Vagina (tissue), 2 donors: ENCODE results near the gene RNF133. TPM values are rescaled to one million over a fixed set of nuclear protein-coding genes. Genes with fewer than 3 reads are reported as not detected.

Experiments used
- DNase-seq, 2 donors: peaks; one replicate each; pipeline ENCODE4 v3.0.0-alpha.2; 2017; ENCODE audit errors: extremely low spot score in 2 of 2
- H3K27ac ChIP-seq: fragments of 200-600 bp; sonication (generic); one replicate; pipeline ENCODE4 v1.5.1; 2019
- H3K27me3 ChIP-seq: fragments of 200-600 bp; sonication (generic); one replicate; pipeline ENCODE4 v1.5.1; 2019
- H3K36me3 ChIP-seq, 2 donors: fragments of 200-600 bp; sonication (generic); one replicate each; pipeline ENCODE4 v1.5.1; 2017 to 2019
- H3K4me1 ChIP-seq: fragments of 200-600 bp; sonication (generic); one replicate; pipeline ENCODE4 v1.5.1; 2019
- H3K4me3 ChIP-seq, 2 donors: fragments of 200-600 bp; sonication (generic); 1 replicate in 1 of 2; 2 replicates in 1 of 2; pipeline ENCODE4 v1.5.1; 2016 to 2019
- H3K9me3 ChIP-seq: fragments of 200-600 bp; sonication (generic); one replicate; pipeline ENCODE4 v1.5.1; 2019
- POLR2A ChIP-seq, 2 donors: fragments of 450-650 bp; IDR thresholded peaks; one replicate each; pipeline ENCODE4 v1.6.1; 2017; ENCODE audit warnings: antibody characterized with exemption in 2 of 2, mild to moderate bottlenecking in 2 of 2, moderate library complexity in 2 of 2
- POLR2AphosphoS5 ChIP-seq, 2 donors: sonication (generic); formaldehyde crosslinking; IDR thresholded peaks; one replicate each; pipeline ENCODE4 v1.9.0; 2017; ENCODE audit warnings: antibody characterized with exemption in 2 of 2, mild to moderate bottlenecking in 2 of 2, low read depth in 1 of 2; ENCODE audit not compliant: insufficient read depth in 1 of 2
- intact Hi-C: fragments of 100-400 bp; cut with DNase I; formaldehyde crosslinking; loops from one replicate; pipeline ENCODE4 v1.15.1; 2023
- small RNA-seq: library from RNA; depleted of rRNA; stranded (forward); fragments of <200 nt; gene quantifications from one replicate; pipeline ENCODE3, GENCODE V24; 2016
- total RNA-seq: library from RNA; depleted of rRNA; stranded (reverse); fragments of >200 nt; gene quantifications from one replicate; pipeline ENCODE4 v1.2.3, GENCODE V29; 2016
- TF ChIP-seq, protein P1 (sequence below), 3 experiments: fragments of 450-650 bp in 2 of 3; fragments of 200-600 bp in 1 of 3; sonication (generic) in 1 of 3; IDR thresholded peaks; one replicate each; pipeline ENCODE4 v1.5.1; 2017 to 2019; ENCODE audit warnings: antibody characterized with exemption in 3 of 3, mild to moderate bottlenecking in 2 of 3, moderate library complexity in 2 of 3

The RNF133 gene
- total RNA-seq, 1 donor from 2014 or later: 0.98 TPM

DNA sequence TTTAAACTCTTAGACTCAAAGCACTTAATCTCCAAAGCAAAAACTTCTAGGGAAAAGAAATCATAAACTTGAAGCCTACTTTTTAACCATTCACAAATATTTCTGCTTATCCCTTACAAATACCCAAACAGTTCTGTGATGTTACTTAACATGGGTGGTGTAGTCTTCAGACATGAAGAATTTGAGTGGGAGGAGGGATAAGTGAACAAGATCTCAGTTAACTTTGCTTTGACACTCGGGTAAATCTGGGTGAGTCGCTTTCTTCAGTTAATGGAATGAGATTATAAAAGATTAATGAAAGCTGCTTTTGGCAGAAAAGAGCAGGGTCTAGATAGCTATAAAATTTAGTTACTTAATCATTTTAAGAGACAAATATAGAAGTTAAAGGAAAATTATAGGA is 47.5 kb downstream of the RNF133 start:
- Histone ChIP-seq H3K9me3 (no peaks in the 10 kb centered on the region), H3K27me3 (no peaks in the 10 kb centered on the region), H3K36me3 (no peaks in the 10 kb centered on the region), H3K27ac (no peak overlapping the region), H3K4me3 (no peak overlapping the region), H3K4me1 (peaks cover 9% of the 10 kb centered on the region)
- no peak for DNase-seq
- TF ChIP-seq, protein P1, sequence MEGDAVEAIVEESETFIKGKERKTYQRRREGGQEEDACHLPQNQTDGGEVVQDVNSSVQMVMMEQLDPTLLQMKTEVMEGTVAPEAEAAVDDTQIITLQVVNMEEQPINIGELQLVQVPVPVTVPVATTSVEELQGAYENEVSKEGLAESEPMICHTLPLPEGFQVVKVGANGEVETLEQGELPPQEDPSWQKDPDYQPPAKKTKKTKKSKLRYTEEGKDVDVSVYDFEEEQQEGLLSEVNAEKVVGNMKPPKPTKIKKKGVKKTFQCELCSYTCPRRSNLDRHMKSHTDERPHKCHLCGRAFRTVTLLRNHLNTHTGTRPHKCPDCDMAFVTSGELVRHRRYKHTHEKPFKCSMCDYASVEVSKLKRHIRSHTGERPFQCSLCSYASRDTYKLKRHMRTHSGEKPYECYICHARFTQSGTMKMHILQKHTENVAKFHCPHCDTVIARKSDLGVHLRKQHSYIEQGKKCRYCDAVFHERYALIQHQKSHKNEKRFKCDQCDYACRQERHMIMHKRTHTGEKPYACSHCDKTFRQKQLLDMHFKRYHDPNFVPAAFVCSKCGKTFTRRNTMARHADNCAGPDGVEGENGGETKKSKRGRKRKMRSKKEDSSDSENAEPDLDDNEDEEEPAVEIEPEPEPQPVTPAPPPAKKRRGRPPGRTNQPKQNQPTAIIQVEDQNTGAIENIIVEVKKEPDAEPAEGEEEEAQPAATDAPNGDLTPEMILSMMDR (IDR thresholded peaks at IDR 0.05): no peak
- TF ChIP-seq POLR2A (IDR thresholded peaks at IDR 0.05) (no peak), POLR2AphosphoS5 (IDR thresholded peaks at IDR 0.05; ENCODE audit: insufficient read depth in 1 of 2, low read depth in 1 of 2) (no peak)
- intact Hi-C loops: no loop called here

Small RNA genes within 50 kb of the gene (small RNA-seq; reads per million reads assigned to genes)
- not detected for gene AC006463.1

Other genes with a start within 250 kb of the RNF133 start
- gene RNF148, start 3.8 kb upstream of the RNF133 start, total RNA-seq: 1.7 TPM
- 25.5 TPM for gene CADPS2, start 187.3 kb upstream of the RNF133 start, total RNA-seq